ENCODE measurements around the gene SPINK4. TPM values are rescaled to one million over a fixed set of nuclear protein-coding genes. Genes with fewer than 3 reads are reported as not detected.

Gene SPINK4
- total RNA-seq, 1 experiment from 2014 or later, result not detected

DNA sequence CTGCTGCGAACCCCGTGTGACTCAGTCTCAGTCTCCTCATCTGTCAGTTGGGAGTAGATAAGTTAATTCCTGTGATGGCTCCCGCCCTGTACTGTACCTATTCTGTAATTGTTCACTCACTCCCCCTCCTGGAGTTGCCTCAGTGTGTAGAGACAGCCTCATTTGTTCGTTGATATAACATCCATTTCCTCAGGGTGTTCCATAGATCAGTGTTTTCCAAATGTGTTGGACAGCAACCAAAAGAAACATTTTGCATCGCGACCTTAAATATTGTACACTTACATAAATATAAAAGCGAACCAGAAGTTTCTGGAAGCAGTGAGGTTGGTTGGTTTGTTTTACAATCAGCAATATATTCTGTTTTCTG lies 51.0 kb downstream of the SPINK4 start:
- DNase-seq (ENCODE audit: low read depth), result no peak

DNA sequence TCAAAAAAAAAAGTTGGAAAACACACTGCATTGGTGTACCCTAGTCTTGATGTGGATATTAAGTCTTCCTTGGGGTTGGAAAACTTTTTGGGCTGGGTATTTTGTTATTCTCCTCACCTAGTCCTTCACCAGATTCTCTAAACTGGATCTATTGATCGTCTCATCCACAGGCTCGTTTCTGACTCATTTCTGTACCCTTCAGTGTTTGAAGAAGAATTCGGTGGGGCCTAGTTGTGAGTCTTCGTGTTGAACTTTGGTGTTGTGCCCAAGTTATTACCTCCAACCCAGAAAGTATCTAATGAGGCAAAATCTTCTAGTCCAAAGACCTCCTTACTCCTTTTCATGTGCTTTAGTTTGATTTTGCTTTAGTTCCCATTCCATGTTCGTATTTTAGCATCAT lies 51.9 kb downstream of the SPINK4 start:
- no peak for DNase-seq (ENCODE audit: low read depth)

DNA sequence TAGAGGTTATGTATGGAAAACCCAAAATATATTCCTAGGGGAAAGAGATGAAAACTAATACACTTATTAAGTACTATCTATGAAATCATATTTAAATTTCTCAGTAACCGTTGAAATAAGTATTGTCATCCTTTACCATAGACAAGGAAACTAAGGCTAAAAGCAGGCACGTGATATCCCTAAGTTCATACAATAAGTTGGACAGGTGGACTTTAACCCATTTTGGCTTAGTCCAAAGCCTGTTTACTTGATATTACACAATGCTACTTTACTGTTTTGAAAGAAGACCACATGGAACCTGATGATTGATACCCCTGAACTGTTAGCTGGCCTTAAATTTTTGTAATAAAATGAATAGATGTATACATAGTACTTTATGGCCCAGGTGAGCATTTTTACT lies 53.8 kb downstream of the SPINK4 start:
- no peak for DNase-seq (ENCODE audit: low read depth)

DNA sequence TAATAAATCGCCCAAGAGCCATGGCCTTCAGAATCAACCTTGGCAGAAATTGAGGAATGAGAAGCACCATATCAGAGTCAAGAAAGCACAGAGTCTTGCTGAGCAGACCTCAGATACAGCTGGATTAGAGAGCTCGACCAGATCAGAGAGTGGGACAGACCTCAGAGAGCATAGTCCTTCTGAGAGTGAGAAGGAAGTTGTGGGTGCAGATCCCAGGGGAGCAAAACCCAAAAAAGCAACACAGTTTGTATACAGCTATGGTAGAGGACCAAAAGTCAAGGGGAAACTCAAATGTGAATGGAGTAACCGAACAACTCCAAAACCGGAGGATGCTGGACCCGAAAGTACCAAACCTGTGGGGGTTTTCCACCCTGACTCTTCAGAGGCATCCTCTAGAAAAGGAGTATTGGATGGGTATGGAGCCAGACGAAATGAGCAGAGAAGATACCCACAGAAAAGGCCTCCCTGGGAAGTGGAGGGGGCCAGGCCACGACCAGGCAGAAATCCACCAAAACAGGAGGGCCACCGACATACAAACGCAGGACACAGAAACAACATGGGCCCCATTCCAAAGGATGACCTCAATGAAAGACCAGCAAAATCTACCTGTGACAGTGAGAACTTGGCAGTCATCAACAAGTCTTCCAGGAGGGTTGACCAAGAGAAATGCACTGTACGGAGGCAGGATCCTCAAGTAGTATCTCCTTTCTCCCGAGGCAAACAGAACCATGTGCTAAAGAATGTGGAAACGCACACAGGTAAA lies 54.9 kb downstream of the SPINK4 start:
- DNase-seq (ENCODE audit: low read depth), result no peak

DNA sequence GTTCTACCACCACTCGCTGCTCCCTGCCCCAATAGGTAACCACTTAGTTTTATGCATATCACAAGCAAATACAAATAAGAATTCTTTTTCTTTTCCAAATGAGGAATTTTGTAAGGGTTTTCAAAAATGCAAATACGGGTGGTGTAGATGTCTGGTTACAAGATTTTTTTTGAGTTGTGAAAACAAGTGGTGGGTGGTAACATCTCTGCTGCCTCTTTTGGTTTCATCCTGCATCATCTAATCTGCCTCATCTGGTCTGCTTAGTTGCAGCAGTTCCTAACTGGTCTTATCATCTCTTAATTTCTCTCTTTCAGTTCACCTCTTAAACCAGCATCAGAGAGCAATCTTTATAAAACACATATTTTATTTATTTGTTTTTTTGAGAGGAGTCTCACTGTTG lies 55.6 kb downstream of the SPINK4 start:
- no peak for DNase-seq (ENCODE audit: low read depth)

DNA sequence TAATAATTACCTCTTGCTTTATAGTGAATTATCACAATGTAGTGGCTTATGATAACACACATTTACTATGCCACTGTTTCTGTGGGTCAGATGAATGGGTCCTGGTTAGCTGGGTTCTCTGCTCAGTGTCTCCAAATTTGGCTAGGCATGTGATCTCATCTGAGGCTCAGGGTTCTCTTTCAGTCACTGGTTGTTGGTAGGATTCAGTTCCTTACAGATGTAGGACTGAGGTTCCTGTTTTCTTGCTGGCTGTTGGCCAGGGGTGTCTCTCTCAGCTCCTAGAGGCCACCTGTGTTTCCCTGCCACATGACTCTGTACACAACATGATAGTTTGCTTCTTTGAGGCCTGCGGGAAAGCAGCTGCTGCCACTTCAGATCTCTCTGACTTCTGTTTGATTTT lies 57.5 kb downstream of the SPINK4 start:
- no peak for DNase-seq (ENCODE audit: low read depth)

Other genes starting within 250 kb of the SPINK4 start
- gene APTX, start 238.5 kb upstream of the SPINK4 start, total RNA-seq (2014; rRNA removed; shearing (Covaris generic)), result 46.1 and 48.8 TPM in 2 replicates
- gene DNAJA1, start 214.9 kb upstream of the SPINK4 start, total RNA-seq (2014; rRNA removed; shearing (Covaris generic)), result 185 and 211 TPM in 2 replicates
- 29.6 and 36.3 TPM in 2 replicates for gene SMU1, start 163.5 kb upstream of the SPINK4 start, total RNA-seq (2014; rRNA removed; shearing (Covaris generic))
- gene B4GALT1, start 72.8 kb upstream of the SPINK4 start, total RNA-seq (2014; rRNA removed; shearing (Covaris generic)), result 14.5 and 23.6 TPM in 2 replicates
- 63.3 and 65.7 TPM in 2 replicates for gene BAG1, start 24.5 kb downstream of the SPINK4 start, total RNA-seq (2014; rRNA removed; shearing (Covaris generic))
- 86.5 and 87.5 TPM in 2 replicates for gene CHMP5, start 24.9 kb downstream of the SPINK4 start, total RNA-seq (2014; rRNA removed; shearing (Covaris generic))
- gene NFX1, start 50.3 kb downstream of the SPINK4 start, total RNA-seq (2014; rRNA removed; shearing (Covaris generic)), result 21.5 and 28.2 TPM in 2 replicates
- not detected in 2 replicates for gene AQP7, start 162.4 kb downstream of the SPINK4 start, total RNA-seq (2014; rRNA removed; shearing (Covaris generic))
- 0.17 and 1.5 TPM in 2 replicates for gene AQP3, start 207.4 kb downstream of the SPINK4 start, total RNA-seq (2014; rRNA removed; shearing (Covaris generic))
- 107 and 110 TPM in 2 replicates for gene NOL6, start 233.8 kb downstream of the SPINK4 start, total RNA-seq (2014; rRNA removed; shearing (Covaris generic))

Measured in HT1080 (cell line).